Fibroblast of villous mesenchyme (primary cell): ENCODE data around the gene KCNAB1. TPM values are rescaled to one million over a fixed set of nuclear protein-coding genes. Genes with fewer than 3 reads are reported as not detected.
A peak's percentile ranks its signal among the peaks of the same experiment; 100 is the strongest.

Source experiments
- DNase-seq: peaks from one replicate; pipeline ENCODE4 v3.0.0-alpha.2; 2010; ENCODE audit warnings: low read depth
- H3K4me3 ChIP-seq: 2 replicates; pipeline ENCODE4 v1.5.1; 2011; ENCODE audit warnings: low read depth, mild to moderate bottlenecking, low read length
- CTCF ChIP-seq: IDR thresholded peaks from 2 replicates; pipeline ENCODE4 v1.5.1; 2012; ENCODE audit warnings: low read depth, mild to moderate bottlenecking, low read length; ENCODE audit not compliant: insufficient read depth
- total RNA-seq: library from RNA; depleted of rRNA; stranded (reverse); fragments of >200 nt; gene quantifications from 2 replicates; pipeline ENCODE4 v1.2.3, GENCODE V29; 2012

The KCNAB1 gene
- total RNA-seq, 1 donor: not detected

GRCh38 chr3:156166808-156167207 lies 46.4 kb downstream of the KCNAB1 start:
- DNase-seq: no peak
- H3K4me3 ChIP-seq: no peak overlapping the region
- no peak for TF ChIP-seq CTCF

GRCh38 chr3:156170571-156170970 lies 50.2 kb downstream of the KCNAB1 start:
- TF ChIP-seq CTCF: no peak
- no peak overlapping the region for H3K4me3 ChIP-seq
- no peak for DNase-seq

- no peak overlapping the region for H3K4me3 ChIP-seq
- no peak for TF ChIP-seq CTCF
- no peak for DNase-seq
Observed at GRCh38 chr3:156171281-156172267, 51.2 kb downstream of the KCNAB1 start.

GRCh38 chr3:156172536-156172935 lies 52.2 kb downstream of the KCNAB1 start:
- H3K4me3 ChIP-seq: no peak overlapping the region
- no peak for TF ChIP-seq CTCF
- no peak for DNase-seq

GRCh38 chr3:156174229-156174847 lies 54.0 kb downstream of the KCNAB1 start:
- peak; percentile 41 for TF ChIP-seq CTCF
- DNase-seq: peak; percentile 56
- H3K4me3 ChIP-seq: no peak overlapping the region

GRCh38 chr3:156175570-156175969 lies 55.2 kb downstream of the KCNAB1 start:
- no peak for DNase-seq
- no peak for TF ChIP-seq CTCF
- no peak overlapping the region for H3K4me3 ChIP-seq
